ENCODE data around the gene LDLRAD1.

DNA sequence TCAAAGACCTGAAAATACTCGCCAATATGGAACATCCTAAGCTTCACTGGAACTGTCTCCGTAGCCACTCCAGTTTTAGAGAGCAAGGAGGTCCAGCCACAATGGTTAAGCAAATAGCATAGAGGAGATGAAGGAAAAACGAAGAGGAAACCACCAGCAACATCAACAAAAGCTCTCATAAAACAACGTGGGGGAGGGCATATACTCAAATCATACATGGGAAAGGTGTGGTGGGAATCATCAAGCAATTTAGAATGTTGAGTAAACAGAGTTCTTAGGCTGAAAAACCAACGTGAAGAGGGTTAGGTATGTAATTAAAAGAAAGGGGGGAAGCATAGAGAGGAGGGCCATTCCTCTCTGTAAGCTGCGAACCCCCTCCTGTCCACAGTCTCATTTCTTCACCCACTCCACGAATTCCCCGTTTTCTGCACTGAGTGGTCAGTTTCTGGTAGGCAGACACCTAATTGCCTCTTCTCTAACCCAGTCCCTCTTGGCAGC lies 34.0 kb upstream of the LDLRAD1 start:
- TF ChIP-seq, protein P1, sequence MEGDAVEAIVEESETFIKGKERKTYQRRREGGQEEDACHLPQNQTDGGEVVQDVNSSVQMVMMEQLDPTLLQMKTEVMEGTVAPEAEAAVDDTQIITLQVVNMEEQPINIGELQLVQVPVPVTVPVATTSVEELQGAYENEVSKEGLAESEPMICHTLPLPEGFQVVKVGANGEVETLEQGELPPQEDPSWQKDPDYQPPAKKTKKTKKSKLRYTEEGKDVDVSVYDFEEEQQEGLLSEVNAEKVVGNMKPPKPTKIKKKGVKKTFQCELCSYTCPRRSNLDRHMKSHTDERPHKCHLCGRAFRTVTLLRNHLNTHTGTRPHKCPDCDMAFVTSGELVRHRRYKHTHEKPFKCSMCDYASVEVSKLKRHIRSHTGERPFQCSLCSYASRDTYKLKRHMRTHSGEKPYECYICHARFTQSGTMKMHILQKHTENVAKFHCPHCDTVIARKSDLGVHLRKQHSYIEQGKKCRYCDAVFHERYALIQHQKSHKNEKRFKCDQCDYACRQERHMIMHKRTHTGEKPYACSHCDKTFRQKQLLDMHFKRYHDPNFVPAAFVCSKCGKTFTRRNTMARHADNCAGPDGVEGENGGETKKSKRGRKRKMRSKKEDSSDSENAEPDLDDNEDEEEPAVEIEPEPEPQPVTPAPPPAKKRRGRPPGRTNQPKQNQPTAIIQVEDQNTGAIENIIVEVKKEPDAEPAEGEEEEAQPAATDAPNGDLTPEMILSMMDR (conservative IDR thresholded peaks at IDR 0.05) = no peak
- no peak for TF ChIP-seq ZFX (IDR thresholded peaks at IDR 0.05)

Measured in C4-2B (cell line).